ENCODE data around the gene MGAT5. TPM values are rescaled to one million over a fixed set of nuclear protein-coding genes. Genes with fewer than 3 reads are reported as not detected.

Gene MGAT5
- total RNA-seq, 1 donor from 2014 or later, result 54.4 TPM

DNA sequence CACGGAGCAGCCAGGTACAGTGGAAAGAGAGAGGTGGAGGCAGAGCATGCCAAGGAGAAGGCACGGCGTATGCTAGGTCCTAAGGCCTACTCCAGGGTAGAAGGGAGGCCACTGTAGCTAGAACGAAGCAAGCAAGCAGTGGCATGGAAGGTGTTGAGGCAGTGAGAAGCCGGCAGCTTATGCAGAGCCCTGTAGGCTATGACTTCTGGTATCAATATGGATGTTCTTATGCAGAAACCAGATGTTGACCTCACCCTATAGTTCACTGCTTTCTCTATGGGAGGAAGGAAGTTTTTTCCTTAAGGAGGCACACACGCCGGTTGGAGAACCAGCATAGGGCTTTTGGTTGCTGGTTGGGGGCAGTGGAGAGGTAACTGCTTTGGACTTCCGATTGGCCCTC is 6.1 kb downstream of the MGAT5 start:
- Histone ChIP-seq H3K9me3 (no peaks in the 10 kb centered on the region), H3K36me3 (no peaks in the 10 kb centered on the region), H3K27me3 (no peaks in the 10 kb centered on the region), H3K4me3 (no peak overlapping the region), H3K27ac (no peak overlapping the region), H3K4me1 (peaks cover 30% of the 10 kb centered on the region)
- ATAC-seq, result no peak
- TF ChIP-seq, protein P1, sequence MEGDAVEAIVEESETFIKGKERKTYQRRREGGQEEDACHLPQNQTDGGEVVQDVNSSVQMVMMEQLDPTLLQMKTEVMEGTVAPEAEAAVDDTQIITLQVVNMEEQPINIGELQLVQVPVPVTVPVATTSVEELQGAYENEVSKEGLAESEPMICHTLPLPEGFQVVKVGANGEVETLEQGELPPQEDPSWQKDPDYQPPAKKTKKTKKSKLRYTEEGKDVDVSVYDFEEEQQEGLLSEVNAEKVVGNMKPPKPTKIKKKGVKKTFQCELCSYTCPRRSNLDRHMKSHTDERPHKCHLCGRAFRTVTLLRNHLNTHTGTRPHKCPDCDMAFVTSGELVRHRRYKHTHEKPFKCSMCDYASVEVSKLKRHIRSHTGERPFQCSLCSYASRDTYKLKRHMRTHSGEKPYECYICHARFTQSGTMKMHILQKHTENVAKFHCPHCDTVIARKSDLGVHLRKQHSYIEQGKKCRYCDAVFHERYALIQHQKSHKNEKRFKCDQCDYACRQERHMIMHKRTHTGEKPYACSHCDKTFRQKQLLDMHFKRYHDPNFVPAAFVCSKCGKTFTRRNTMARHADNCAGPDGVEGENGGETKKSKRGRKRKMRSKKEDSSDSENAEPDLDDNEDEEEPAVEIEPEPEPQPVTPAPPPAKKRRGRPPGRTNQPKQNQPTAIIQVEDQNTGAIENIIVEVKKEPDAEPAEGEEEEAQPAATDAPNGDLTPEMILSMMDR (IDR thresholded peaks at IDR 0.05), result no peak
- no peak for DNase-seq
- intact Hi-C loops (cut with DNase I), result no loop called here

DNA sequence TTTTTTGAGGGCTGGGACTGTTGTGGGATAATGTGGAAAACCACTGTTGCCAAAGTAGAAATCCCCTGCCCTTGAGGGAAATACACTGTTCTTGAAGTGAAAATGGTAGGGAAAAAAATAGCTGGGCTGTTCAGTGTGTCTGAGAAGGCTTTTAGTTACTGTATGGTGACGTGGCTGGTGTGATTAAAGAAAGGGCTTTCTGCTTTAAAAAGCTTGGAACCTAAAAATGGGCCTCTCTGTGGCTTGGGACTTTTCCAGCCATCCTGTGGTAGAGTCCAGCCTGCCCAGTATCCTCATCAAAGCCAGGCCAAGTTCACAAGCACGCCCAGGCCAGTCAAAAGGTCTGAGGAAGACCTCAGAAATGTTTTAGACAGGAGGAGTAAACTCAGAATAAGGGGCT is 6.8 kb downstream of the MGAT5 start:
- intact Hi-C loops (cut with DNase I), result no loop called here
- H3K4me3 ChIP-seq, result no peak overlapping the region
- ATAC-seq (no peak), DNase-seq (no peak)
- peaks cover 30% of the 10 kb centered on the region for H3K4me1 ChIP-seq
- no peaks in the 10 kb centered on the region for H3K27me3 ChIP-seq
- no peaks in the 10 kb centered on the region for H3K9me3 ChIP-seq
- TF ChIP-seq, protein P1 (IDR thresholded peaks at IDR 0.05), result no peak
- H3K27ac ChIP-seq, result peak overlapping the region; percentile 7
- H3K36me3 ChIP-seq, result no peaks in the 10 kb centered on the region

DNA sequence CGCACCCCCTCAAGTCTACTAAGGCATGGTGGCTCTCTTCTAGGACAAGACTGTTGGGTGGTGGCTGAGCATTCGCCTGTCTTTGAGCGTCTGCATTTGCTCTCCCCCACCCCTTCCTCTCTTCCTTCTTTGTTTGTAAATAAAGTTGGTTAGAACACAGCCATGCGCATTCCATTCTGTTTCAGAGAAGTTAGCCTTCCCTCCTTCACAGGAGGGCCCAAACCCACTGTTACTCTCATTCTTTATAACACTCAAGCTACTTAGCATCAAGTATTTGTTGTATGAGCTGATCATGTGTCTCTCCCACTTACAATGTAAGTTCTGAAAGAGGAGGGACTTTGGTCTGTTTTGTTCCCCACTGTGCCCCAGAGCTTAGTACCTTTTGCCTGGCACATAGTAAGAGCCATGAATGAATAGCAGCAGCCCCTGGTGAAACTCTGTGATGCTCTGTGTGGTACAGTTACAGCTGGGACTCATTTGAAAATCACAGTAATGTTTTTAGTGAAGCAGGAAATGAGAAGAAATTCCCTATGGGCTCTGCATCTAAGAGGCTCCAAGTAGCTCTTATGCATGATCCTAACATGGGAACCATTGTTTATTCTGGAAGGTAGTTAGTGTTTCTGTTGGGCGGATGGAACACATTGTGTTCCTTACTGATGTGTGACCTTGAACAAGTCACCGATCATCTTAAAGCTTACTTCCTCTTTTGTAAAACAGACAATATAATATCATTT is 7.7 kb downstream of the MGAT5 start:
- ATAC-seq, result peak; percentile 45
- no peak for DNase-seq
- H3K27ac ChIP-seq, result peak overlapping the region; percentile 7

DNA sequence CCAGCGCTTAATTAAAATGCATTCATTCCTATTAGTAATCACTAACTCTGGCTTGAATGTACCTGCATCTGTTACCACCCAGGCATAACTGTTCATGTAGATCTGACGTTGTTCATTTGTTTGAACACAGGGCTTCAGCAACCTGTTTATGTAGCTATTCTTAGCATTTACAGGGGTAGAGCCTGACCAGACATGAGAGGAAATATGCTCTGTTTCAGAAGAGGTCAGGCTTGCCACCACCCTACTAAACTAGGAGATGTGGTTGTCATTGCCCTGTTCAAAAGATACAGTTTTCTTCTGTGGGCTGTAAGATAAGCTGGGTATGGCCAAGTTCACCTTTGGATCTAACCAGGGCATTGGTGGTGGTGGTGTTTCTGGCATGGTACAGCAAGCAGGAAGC is 8.8 kb downstream of the MGAT5 start:
- TF ChIP-seq, protein P1 (IDR thresholded peaks at IDR 0.05), result no peak
- ATAC-seq (no peak), DNase-seq (no peak)
- no peaks in the 10 kb centered on the region for H3K27me3 ChIP-seq
- H3K4me1 ChIP-seq, result peaks cover 30% of the 10 kb centered on the region
- no peaks in the 10 kb centered on the region for H3K9me3 ChIP-seq
- H3K27ac ChIP-seq, result no peak overlapping the region
- intact Hi-C loops (cut with DNase I), result no loop called here
- H3K4me3 ChIP-seq, result no peak overlapping the region
- H3K36me3 ChIP-seq, result no peaks in the 10 kb centered on the region

More for the DNA sequence above, 7.7 kb downstream of the MGAT5 start:
- H3K9me3 ChIP-seq, result no peaks in the 10 kb centered on the region
- intact Hi-C loops (cut with DNase I), result no loop called here
- TF ChIP-seq, protein P1 (IDR thresholded peaks at IDR 0.05), result no peak
- H3K27me3 ChIP-seq, result no peaks in the 10 kb centered on the region
- H3K4me1 ChIP-seq, result peaks cover 30% of the 10 kb centered on the region
- no peaks in the 10 kb centered on the region for H3K36me3 ChIP-seq
- no peak overlapping the region for H3K4me3 ChIP-seq

DNA sequence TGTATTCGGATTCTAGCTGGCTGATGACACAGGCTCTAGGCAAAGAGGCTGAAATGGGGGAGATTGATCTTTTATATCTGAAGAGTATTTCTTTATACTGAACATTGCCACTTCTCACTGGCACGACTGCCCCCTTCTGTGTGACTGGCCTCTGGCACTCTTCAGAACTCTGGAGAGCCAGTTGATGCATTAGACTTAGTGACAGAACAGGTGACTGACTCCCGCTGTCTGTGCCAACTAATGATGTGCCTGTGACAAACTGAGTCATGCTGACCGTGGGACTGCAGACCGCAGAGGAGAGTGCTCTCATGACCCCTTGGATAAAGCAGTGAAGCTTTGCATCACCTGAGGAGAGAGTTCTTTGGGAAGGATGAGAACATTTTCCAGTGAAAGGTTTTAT is 14.4 kb downstream of the MGAT5 start:
- Histone ChIP-seq H3K9me3 (no peaks in the 10 kb centered on the region), H3K4me3 (no peak overlapping the region), H3K27me3 (no peaks in the 10 kb centered on the region), H3K27ac (no peak overlapping the region), H3K36me3 (peaks cover 8% of the 10 kb centered on the region), H3K4me1 (no peaks in the 10 kb centered on the region)
- intact Hi-C loops (cut with DNase I), result no loop called here
- TF ChIP-seq, protein P1 (IDR thresholded peaks at IDR 0.05), result no peak
- DNase-seq (no peak), ATAC-seq (no peak)

All from upper lobe of right lung (tissue), 1 donor.